ENCODE data around the gene KCNMB1.

The KCNMB1 gene

GRCh38 chr5:170333161-170333910 lies 55.8 kb downstream of the KCNMB1 start:
- Histone ChIP-seq H3K9me3 (replicated peaks; ENCODE audit: insufficient read depth, low read length) (no peaks in the 10 kb centered on the region), H3K4me1 (ENCODE audit: low read length) (peaks cover 40% of the 10 kb centered on the region), H3K4me2 (ENCODE audit: low read depth, low read length) (peak overlapping the region; percentile 40; the same call in 1 of the 2 replicates), H3K36me3 (replicated peaks; ENCODE audit: insufficient read depth, low read length) (no peaks in the 10 kb centered on the region), H2AFZ (ENCODE audit: low read length) (no peak overlapping the region), H4K20me1 (ENCODE audit: insufficient read depth, low read length) (no peaks in the 10 kb centered on the region), H3K4me3 (ENCODE audit: low read length) (0 out of 2 replicates have a peak overlapping the region, but pooled peaks have one; percentile 1), H3K9me2 (replicated peaks; ENCODE audit: insufficient read depth, low read length) (no peaks in the 10 kb centered on the region), H3K9ac (ENCODE audit: low read length) (no peak overlapping the region), H3K79me2 (ENCODE audit: low read length) (no peaks in the 10 kb centered on the region), H3K27ac (ENCODE audit: low read length) (peak overlapping the region; percentile 21; the same call in 1 of the 2 replicates), H3K27me3 (replicated peaks; ENCODE audit: insufficient read depth, low read length) (no peaks in the 10 kb centered on the region), H3F3A (ENCODE audit: insufficient read depth, low read length) (peaks cover 19% of the 10 kb centered on the region)
- TF ChIP-seq, protein P1, sequence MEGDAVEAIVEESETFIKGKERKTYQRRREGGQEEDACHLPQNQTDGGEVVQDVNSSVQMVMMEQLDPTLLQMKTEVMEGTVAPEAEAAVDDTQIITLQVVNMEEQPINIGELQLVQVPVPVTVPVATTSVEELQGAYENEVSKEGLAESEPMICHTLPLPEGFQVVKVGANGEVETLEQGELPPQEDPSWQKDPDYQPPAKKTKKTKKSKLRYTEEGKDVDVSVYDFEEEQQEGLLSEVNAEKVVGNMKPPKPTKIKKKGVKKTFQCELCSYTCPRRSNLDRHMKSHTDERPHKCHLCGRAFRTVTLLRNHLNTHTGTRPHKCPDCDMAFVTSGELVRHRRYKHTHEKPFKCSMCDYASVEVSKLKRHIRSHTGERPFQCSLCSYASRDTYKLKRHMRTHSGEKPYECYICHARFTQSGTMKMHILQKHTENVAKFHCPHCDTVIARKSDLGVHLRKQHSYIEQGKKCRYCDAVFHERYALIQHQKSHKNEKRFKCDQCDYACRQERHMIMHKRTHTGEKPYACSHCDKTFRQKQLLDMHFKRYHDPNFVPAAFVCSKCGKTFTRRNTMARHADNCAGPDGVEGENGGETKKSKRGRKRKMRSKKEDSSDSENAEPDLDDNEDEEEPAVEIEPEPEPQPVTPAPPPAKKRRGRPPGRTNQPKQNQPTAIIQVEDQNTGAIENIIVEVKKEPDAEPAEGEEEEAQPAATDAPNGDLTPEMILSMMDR (IDR thresholded peaks at IDR 0.05; ENCODE audit: low read length) = no peak
- TF ChIP-seq EZH2 (optimal IDR thresholded peaks at IDR 0.05; ENCODE audit: low read depth, low read length) (no peak), EZH2phosphoT487 (IDR thresholded peaks at IDR 0.05; ENCODE audit: low read length) (no peak)
- peak; percentile 84 for DNase-seq

- Histone ChIP-seq H3K4me3 (ENCODE audit: low read length) (no peak overlapping the region), H3K36me3 (replicated peaks; ENCODE audit: insufficient read depth, low read length) (no peaks in the 10 kb centered on the region), H3K27me3 (replicated peaks; ENCODE audit: insufficient read depth, low read length) (no peaks in the 10 kb centered on the region), H3K4me2 (ENCODE audit: low read depth, low read length) (no peak overlapping the region), H4K20me1 (ENCODE audit: insufficient read depth, low read length) (no peaks in the 10 kb centered on the region), H2AFZ (ENCODE audit: low read length) (no peak overlapping the region), H3F3A (ENCODE audit: insufficient read depth, low read length) (peaks cover 19% of the 10 kb centered on the region), H3K79me2 (ENCODE audit: low read length) (no peaks in the 10 kb centered on the region), H3K4me1 (ENCODE audit: low read length) (peaks cover 38% of the 10 kb centered on the region), H3K27ac (ENCODE audit: low read length) (no peak overlapping the region), H3K9me2 (replicated peaks; ENCODE audit: insufficient read depth, low read length) (no peaks in the 10 kb centered on the region), H3K9ac (ENCODE audit: low read length) (no peak overlapping the region), H3K9me3 (replicated peaks; ENCODE audit: insufficient read depth, low read length) (no peaks in the 10 kb centered on the region)
- no peak for DNase-seq
- TF ChIP-seq EZH2 (optimal IDR thresholded peaks at IDR 0.05; ENCODE audit: low read depth, low read length) = no peak
- TF ChIP-seq, protein P1 (IDR thresholded peaks at IDR 0.05; ENCODE audit: low read length) = no peak
- no peak for TF ChIP-seq EZH2phosphoT487 (IDR thresholded peaks at IDR 0.05; ENCODE audit: low read length)
Observed at GRCh38 chr5:170332058-170332457, 57.1 kb downstream of the KCNMB1 start.

- H3F3A ChIP-seq (ENCODE audit: insufficient read depth, low read length) = peaks cover 19% of the 10 kb centered on the region
- H2AFZ ChIP-seq (ENCODE audit: low read length) = peak overlapping the region; percentile 7
- H3K27me3 ChIP-seq (replicated peaks; ENCODE audit: insufficient read depth, low read length) = no peaks in the 10 kb centered on the region
- peak overlapping the region; percentile 28 for H3K4me3 ChIP-seq (ENCODE audit: low read length)
- H3K9me2 ChIP-seq (replicated peaks; ENCODE audit: insufficient read depth, low read length) = no peaks in the 10 kb centered on the region
- H3K36me3 ChIP-seq (replicated peaks; ENCODE audit: insufficient read depth, low read length) = no peaks in the 10 kb centered on the region
- H3K9ac ChIP-seq (ENCODE audit: low read length) = peak overlapping the region; percentile 8; the same call in 1 of the 2 replicates
- TF ChIP-seq EZH2phosphoT487 (IDR thresholded peaks at IDR 0.05; ENCODE audit: low read length) = no peak
- TF ChIP-seq, protein P1 (IDR thresholded peaks at IDR 0.05; ENCODE audit: low read length) = no peak
- no peak for TF ChIP-seq EZH2 (optimal IDR thresholded peaks at IDR 0.05; ENCODE audit: low read depth, low read length)
- H3K79me2 ChIP-seq (ENCODE audit: low read length) = no peaks in the 10 kb centered on the region
- H4K20me1 ChIP-seq (ENCODE audit: insufficient read depth, low read length) = no peaks in the 10 kb centered on the region
- H3K4me1 ChIP-seq (ENCODE audit: low read length) = peaks cover 38% of the 10 kb centered on the region
- peak; percentile 36 for DNase-seq
- no peaks in the 10 kb centered on the region for H3K9me3 ChIP-seq (replicated peaks; ENCODE audit: insufficient read depth, low read length)
- H3K27ac ChIP-seq (ENCODE audit: low read length) = peak overlapping the region; percentile 48; the same call in 1 of the 2 replicates
- peak overlapping the region; percentile 64 for H3K4me2 ChIP-seq (ENCODE audit: low read depth, low read length)
Observed at GRCh38 chr5:170330568-170331054, 58.6 kb downstream of the KCNMB1 start.

Measured in MM.1S (cell line).